ENCODE data around the gene SAC3D1.

GRCh38 chr11:65013130-65013887 is 27.7 kb upstream of the SAC3D1 start:
- TF ChIP-seq, protein P1, sequence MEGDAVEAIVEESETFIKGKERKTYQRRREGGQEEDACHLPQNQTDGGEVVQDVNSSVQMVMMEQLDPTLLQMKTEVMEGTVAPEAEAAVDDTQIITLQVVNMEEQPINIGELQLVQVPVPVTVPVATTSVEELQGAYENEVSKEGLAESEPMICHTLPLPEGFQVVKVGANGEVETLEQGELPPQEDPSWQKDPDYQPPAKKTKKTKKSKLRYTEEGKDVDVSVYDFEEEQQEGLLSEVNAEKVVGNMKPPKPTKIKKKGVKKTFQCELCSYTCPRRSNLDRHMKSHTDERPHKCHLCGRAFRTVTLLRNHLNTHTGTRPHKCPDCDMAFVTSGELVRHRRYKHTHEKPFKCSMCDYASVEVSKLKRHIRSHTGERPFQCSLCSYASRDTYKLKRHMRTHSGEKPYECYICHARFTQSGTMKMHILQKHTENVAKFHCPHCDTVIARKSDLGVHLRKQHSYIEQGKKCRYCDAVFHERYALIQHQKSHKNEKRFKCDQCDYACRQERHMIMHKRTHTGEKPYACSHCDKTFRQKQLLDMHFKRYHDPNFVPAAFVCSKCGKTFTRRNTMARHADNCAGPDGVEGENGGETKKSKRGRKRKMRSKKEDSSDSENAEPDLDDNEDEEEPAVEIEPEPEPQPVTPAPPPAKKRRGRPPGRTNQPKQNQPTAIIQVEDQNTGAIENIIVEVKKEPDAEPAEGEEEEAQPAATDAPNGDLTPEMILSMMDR (conservative IDR thresholded peaks at IDR 0.05), result peak; percentile 75; the same call in 1 of the 2 replicates
- TF ChIP-seq EZH2 (IDR thresholded peaks at IDR 0.05; ENCODE audit: low read depth), result no peak

Data from PC-9 (cell line).